GM21447 (cell line): Measurements from ENCODE around the gene ZNF66.
"Not testable (repeated sequence)": the region's sequence is repeated elsewhere in the genome, so short reads cannot be mapped to it uniquely, and the experiment has no call there.

Experiments used
- ATAC-seq: cut with Tn5 transposase; IDR thresholded peaks from one replicate; pipeline ENCODE4 v1.9.1; 2021; ENCODE audit not compliant: unreplicated experiment

ZNF66 gene

DNA sequence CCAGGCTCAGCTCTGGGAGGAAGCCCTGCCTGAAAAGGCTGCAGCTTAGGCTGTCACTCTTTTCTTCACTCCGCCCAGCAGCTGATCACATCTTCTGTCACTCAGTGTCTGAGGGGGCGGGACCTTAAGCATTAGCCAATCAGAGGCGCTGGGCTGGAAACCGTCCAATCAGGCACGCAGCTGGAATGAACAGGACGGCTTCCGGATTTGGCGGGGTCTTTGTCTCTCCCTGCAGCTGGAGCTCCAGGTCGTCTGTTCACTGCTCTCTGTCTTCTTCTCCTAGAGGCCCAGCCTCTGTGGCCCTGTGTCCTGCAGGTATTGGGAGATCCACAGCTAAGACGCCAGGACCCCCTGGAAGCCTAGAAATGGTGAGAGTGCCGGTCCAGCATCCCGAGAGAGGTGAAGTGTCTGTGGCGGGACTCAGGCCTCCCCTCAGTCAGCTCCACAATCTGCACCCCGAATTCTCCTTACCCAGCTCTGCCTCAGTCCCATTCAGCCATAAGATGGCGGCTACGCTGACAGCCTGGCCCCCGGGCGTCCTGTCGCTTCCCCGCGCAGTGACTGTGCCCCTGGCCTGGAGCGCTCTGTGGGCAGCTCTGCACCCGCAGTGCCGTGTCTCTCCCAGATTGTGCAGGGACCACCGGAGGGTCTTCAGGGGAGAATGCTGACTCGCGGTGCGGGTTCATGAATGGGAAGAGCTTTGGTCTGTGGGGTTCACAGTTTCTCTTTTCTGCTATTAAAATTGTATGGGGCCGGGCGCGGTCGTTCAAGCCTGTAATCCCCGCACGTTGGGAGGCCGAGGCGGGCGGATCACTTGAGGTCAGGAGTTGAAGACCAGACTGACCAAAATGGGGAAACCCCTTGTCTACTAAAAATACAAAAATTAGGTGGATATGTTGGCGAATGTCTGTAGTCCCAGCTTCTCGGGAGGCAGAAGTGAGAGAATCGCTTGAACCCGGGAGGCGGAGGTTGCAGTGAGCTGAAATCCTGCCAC is at the start of gene ZNF66:
TSS of gene ZNF66 (plus strand) at position 222 of the 994 bp plus-strand sequence. CDS start at position 366, 144 bp downstream.
- peak; percentile 98 for ATAC-seq

DNA sequence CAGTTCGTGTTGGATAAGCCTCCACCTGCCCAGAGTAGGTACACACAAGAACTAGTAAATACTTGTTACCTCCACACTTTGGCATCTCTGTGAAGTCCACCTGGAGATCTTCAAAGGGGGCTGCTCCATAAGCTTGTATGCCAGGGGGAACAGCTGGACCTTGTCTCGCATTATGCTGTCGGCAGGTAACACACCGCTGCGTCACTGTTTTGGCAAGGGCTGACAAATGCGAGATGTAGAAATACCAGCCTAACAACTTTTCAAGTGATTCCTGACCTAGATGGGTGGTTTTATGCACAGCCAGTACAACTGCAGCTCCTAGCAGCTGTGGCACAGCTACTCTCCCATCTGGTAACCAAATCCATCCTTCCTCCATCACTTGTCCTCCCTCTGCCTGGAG is 25.9 kb upstream of the ZNF66 start:
- not testable (repeated sequence) for ATAC-seq

- ATAC-seq = not testable (repeated sequence)
Observed at GRCh38 chr19:20752291-20752690, 23.8 kb upstream of the ZNF66 start.

DNA sequence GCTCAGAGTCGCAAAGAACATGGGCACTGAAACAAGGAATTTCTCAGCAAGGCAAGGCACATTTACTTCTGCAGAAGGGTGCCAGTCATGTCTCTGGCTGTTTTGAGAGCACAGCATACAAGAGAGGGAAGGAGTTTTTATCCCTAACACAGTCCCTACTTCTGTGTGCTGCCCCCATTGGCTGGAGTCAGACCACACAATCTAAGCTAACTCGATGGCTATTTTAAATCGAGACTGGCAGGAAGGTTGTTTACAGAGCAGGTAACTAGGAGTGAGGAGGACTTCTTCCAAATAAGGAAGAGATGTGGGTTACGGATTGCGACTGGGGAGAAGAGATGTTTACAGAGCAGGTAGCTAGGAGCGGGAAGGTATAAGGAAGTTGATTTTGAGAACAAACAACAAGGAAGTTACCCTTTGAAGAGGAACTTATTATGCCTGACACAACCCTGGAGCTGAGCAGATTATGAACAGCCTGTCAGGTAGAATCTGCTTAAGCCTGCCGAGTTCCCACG is 6.8 kb upstream of the ZNF66 start:
- not testable (repeated sequence) for ATAC-seq

DNA sequence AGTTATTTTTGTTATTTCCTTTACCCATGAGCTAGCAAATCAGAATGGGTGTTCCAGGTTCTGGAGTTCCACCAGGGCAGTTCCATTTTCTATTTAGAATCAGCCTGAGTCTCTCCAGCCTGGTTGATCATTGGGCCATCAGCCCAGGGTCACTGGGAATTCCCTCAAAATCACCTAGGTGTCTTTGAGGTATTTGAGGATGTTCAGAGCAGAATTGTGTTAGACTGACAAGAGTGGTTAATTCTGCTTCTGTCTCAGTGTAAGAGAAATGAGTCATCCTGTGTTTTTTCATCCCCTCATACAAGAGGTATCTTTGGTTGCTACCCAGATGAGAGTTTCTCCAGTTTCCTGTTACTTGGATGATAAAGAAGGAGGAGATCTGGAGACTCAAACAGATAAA is 11.7 kb downstream of the ZNF66 start:
- no peak for ATAC-seq

- ATAC-seq = no peak
Observed at GRCh38 chr19:20791806-20792205, 15.7 kb downstream of the ZNF66 start.

DNA sequence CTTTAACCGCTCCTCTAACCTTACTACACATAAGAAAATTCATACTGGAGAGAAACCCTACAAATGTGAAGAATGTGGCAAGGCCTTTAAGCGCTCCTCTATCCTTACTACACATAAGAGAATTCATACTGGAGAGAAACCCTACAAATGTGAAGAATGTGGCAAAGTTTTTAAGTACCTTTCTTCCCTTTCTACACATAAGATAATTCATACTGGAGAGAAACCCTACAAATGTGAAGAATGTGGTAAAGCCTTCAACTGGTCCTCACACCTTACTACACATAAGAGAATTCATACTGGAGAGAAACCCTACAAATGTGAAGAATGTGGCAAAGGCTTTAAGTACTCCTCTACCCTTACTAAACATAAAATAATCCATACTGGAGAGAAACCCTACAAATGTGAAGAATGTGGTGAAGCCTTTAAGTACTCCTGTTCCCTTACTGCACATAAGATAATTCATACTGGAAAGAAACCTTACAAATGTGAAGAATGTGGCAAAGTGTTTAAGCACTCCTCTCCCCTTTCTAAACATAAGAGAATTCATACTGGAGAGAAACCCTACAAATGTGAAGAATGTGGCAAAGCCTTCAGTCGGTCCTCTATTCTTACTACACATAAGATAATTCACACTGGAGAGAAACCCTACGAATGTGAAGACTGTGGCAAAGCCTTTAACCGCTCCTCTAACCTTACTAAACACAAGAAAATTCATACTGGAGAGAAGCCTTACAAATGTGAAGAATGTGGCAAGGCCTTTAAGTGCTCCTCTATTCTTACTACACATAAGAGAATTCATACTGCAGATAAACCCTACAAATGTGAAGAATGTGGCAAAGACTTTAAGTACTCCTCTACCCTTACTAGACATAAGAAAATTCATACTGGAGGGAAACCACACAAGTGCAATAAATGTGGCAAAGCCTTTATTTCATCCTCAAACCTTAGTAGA is 30.5 kb downstream of the ZNF66 start:
- not testable (repeated sequence) for ATAC-seq

- ATAC-seq = no peak
Observed at GRCh38 chr19:20840371-20840770, 64.3 kb downstream of the ZNF66 start.
